ENCODE measurements around the gene DNMT3A. TPM values are rescaled to one million over a fixed set of nuclear protein-coding genes. Genes with fewer than 3 reads are reported as not detected.

DNMT3A gene
- total RNA-seq, 2 donors from 2014 or later: 17.7 to 24.3 TPM

- H3K36me3 ChIP-seq: peaks cover 8% of the 10 kb centered on the region
- TF ChIP-seq, protein P1, sequence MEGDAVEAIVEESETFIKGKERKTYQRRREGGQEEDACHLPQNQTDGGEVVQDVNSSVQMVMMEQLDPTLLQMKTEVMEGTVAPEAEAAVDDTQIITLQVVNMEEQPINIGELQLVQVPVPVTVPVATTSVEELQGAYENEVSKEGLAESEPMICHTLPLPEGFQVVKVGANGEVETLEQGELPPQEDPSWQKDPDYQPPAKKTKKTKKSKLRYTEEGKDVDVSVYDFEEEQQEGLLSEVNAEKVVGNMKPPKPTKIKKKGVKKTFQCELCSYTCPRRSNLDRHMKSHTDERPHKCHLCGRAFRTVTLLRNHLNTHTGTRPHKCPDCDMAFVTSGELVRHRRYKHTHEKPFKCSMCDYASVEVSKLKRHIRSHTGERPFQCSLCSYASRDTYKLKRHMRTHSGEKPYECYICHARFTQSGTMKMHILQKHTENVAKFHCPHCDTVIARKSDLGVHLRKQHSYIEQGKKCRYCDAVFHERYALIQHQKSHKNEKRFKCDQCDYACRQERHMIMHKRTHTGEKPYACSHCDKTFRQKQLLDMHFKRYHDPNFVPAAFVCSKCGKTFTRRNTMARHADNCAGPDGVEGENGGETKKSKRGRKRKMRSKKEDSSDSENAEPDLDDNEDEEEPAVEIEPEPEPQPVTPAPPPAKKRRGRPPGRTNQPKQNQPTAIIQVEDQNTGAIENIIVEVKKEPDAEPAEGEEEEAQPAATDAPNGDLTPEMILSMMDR (IDR thresholded peaks at IDR 0.05): no peak
- peaks cover 5 to 9% of the 10 kb centered on the region in 2 donors for H3K4me1 ChIP-seq (ENCODE audit: control insufficient read depth in 1 of 2, low read depth in 2 of 2)
- no peaks in the 10 kb centered on the region for H3K27me3 ChIP-seq (replicated peaks; ENCODE audit: insufficient read depth)
- ATAC-seq (ENCODE audit: insufficient number of reproducible peaks, low FRiP score, low read depth) (no peak), DNase-seq (ENCODE audit: low spot score) (no peak)
- H3K9me3 ChIP-seq: no peaks in the 10 kb centered on the region
- H3K27ac ChIP-seq: no peak overlapping the region
- H3K4me3 ChIP-seq: no peak overlapping the region
Measured at GRCh38 chr2:25283921-25284320, 57.8 kb downstream of the DNMT3A start.

DNA sequence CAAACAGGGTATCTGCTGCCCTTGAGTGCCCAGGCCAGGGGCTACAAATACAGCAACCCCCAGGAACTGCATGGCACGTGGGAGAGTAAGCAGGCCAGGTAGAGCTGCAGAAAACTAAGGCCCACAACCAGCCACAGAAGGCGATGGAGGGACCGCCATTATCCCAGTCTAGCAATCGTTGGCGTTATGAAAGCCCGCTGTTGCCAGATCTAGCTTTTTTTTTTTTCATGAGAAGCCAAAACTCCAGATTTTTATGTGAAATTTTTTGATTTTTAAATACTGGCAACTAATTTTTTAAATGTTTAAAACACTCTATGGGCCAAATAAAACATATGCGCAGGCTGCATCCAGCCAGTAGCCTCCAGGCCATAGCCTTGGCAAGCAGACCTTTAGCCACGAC lies 59.8 kb downstream of the DNMT3A start:
- no peak overlapping the region for H3K4me3 ChIP-seq
- peaks cover 8% of the 10 kb centered on the region for H3K36me3 ChIP-seq
- H3K27me3 ChIP-seq (replicated peaks; ENCODE audit: insufficient read depth): no peaks in the 10 kb centered on the region
- H3K4me1 ChIP-seq (ENCODE audit: control insufficient read depth in 1 of 2, low read depth in 2 of 2): peaks cover 13 to 28% of the 10 kb centered on the region in 2 donors
- ATAC-seq (ENCODE audit: insufficient number of reproducible peaks, low FRiP score, low read depth) (no peak), DNase-seq (ENCODE audit: low spot score) (no peak)
- TF ChIP-seq, protein P1 (IDR thresholded peaks at IDR 0.05): no peak
- no peaks in the 10 kb centered on the region for H3K9me3 ChIP-seq
- no peak overlapping the region for H3K27ac ChIP-seq

DNA sequence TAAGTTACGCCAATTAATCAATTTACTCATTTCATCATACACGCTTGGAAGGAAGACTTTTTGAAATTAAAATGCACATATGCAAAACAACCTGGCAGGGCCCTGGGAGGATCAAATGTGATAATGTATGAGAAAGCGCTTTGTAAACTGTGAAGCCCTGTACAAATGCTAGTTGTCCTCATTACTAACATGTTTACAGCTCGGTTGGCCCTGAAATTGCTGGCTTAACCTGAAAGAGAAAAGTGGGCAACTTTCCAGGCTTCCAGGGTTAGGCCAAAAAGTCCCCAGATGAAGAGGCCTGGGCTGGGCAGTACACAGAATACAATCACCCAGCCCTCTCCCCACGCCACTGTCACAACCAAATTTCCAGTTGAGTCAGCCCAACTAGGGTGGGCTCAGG lies 60.2 kb downstream of the DNMT3A start:
- no peaks in the 10 kb centered on the region for H3K27me3 ChIP-seq (replicated peaks; ENCODE audit: insufficient read depth)
- TF ChIP-seq, protein P1 (IDR thresholded peaks at IDR 0.05): no peak
- no peaks in the 10 kb centered on the region for H3K9me3 ChIP-seq
- H3K4me3 ChIP-seq: no peak overlapping the region
- H3K36me3 ChIP-seq: peaks cover 8% of the 10 kb centered on the region
- peaks cover 16 to 33% of the 10 kb centered on the region in 2 donors for H3K4me1 ChIP-seq (ENCODE audit: control insufficient read depth in 1 of 2, low read depth in 2 of 2)
- DNase-seq (ENCODE audit: low spot score) (no peak), ATAC-seq (ENCODE audit: insufficient number of reproducible peaks, low FRiP score, low read depth) (no peak)
- no peak overlapping the region for H3K27ac ChIP-seq

GRCh38 chr2:25280051-25280687 lies 61.6 kb downstream of the DNMT3A start:
- TF ChIP-seq, protein P1 (IDR thresholded peaks at IDR 0.05): no peak
- DNase-seq (ENCODE audit: low spot score): no peak
- H3K36me3 ChIP-seq: peaks cover 8% of the 10 kb centered on the region
- H3K27me3 ChIP-seq (replicated peaks; ENCODE audit: insufficient read depth): no peaks in the 10 kb centered on the region
- peaks cover 11 to 41% of the 10 kb centered on the region in 2 donors for H3K4me1 ChIP-seq (ENCODE audit: control insufficient read depth in 1 of 2, low read depth in 2 of 2)
- H3K4me3 ChIP-seq: no peak overlapping the region
- no peaks in the 10 kb centered on the region for H3K9me3 ChIP-seq
- peak overlapping the region in 1 of 2 donors; percentile 79 for H3K27ac ChIP-seq
- no peak for ATAC-seq (ENCODE audit: insufficient number of reproducible peaks, low FRiP score, low read depth)

GRCh38 chr2:25279091-25279651 lies 62.6 kb downstream of the DNMT3A start:
- no peak for DNase-seq (ENCODE audit: low spot score)
- H3K4me3 ChIP-seq: no peak overlapping the region
- H3K27ac ChIP-seq: peak overlapping the region; percentile 79 to 80
- no peaks in the 10 kb centered on the region for H3K9me3 ChIP-seq
- peaks cover 8% of the 10 kb centered on the region for H3K36me3 ChIP-seq
- H3K4me1 ChIP-seq (ENCODE audit: control insufficient read depth in 1 of 2, low read depth in 2 of 2): peaks cover 11 to 45% of the 10 kb centered on the region in 2 donors
- ATAC-seq (ENCODE audit: insufficient number of reproducible peaks, low FRiP score, low read depth): no peak
- TF ChIP-seq, protein P1 (IDR thresholded peaks at IDR 0.05): no peak
- no peaks in the 10 kb centered on the region for H3K27me3 ChIP-seq (replicated peaks; ENCODE audit: insufficient read depth)

Measured in thoracic aorta (tissue), 2 donors.